MM.1S (cell line): ENCODE data around the gene PMF1.

Experiments
- DNase-seq: peaks from one replicate; pipeline ENCODE4 v3.0.0-alpha.2; 2015
- H2AFZ ChIP-seq: fragments of 300-600 bp; sonication (generic); 2 replicates; pipeline ENCODE4 v1.6.0; 2016; ENCODE audit warnings: antibody characterized with exemption, low read length
- H3F3A ChIP-seq: fragments of 300-600 bp; sonication (generic); 2 replicates; pipeline ENCODE4 v1.6.1; 2016; ENCODE audit warnings: mild to moderate bottlenecking, antibody characterized with exemption, low read length, moderate library complexity, mixed read lengths; ENCODE audit not compliant: insufficient read depth
- H3K27ac ChIP-seq: fragments of 300-600 bp; sonication (generic); 2 replicates; pipeline ENCODE4 v1.5.1; 2016; ENCODE audit warnings: mild to moderate bottlenecking, low read length
- H3K27me3 ChIP-seq: fragments of 300-600 bp; sonication (generic); replicated peaks from 2 replicates; pipeline ENCODE4 v1.6.0; 2016; ENCODE audit warnings: low read length; ENCODE audit not compliant: insufficient read depth
- H3K36me3 ChIP-seq: fragments of 300-600 bp; sonication (generic); replicated peaks from 2 replicates; pipeline ENCODE4 v1.6.1; 2016; ENCODE audit warnings: mild to moderate bottlenecking, low read length, mixed read lengths; ENCODE audit not compliant: insufficient read depth
- H3K4me1 ChIP-seq: fragments of 300-600 bp; sonication (generic); 2 replicates; pipeline ENCODE4 v1.6.1; 2016; ENCODE audit warnings: low read length, mixed read lengths
- H3K4me2 ChIP-seq: fragments of 300-600 bp; sonication (generic); 2 replicates; pipeline ENCODE4 v1.6.0; 2016; ENCODE audit warnings: low read depth, low read length
- H3K4me3 ChIP-seq: fragments of 300-600 bp; sonication (generic); 2 replicates; pipeline ENCODE4 v1.5.1; 2016; ENCODE audit warnings: low read length, mixed read lengths
- H3K79me2 ChIP-seq: fragments of 300-600 bp; sonication (generic); 2 replicates; pipeline ENCODE4 v1.6.1; 2016; ENCODE audit warnings: mixed run types, low read length, mixed read lengths
- H3K9ac ChIP-seq: fragments of 300-600 bp; sonication (generic); 2 replicates; pipeline ENCODE4 v1.6.1; 2016; ENCODE audit warnings: low read length, mixed read lengths
- H3K9me2 ChIP-seq: fragments of 300-600 bp; sonication (generic); replicated peaks from 2 replicates; pipeline ENCODE4 v1.6.1; 2016; ENCODE audit warnings: mild to moderate bottlenecking, low read length, mixed read lengths; ENCODE audit not compliant: insufficient read depth
- H3K9me3 ChIP-seq: fragments of 300-600 bp; sonication (generic); replicated peaks from 2 replicates; pipeline ENCODE4 v1.6.1; 2016; ENCODE audit warnings: mild to moderate bottlenecking, low read length, mixed read lengths; ENCODE audit not compliant: insufficient read depth
- H4K20me1 ChIP-seq: fragments of 300-600 bp; sonication (generic); 2 replicates; pipeline ENCODE4 v1.6.1; 2016; ENCODE audit warnings: mild to moderate bottlenecking, low read length, moderate library complexity, mixed read lengths; ENCODE audit not compliant: insufficient read depth
- CTCF ChIP-seq: fragments of 300-600 bp; sonication (generic); IDR thresholded peaks from 2 replicates; pipeline ENCODE4 v1.5.1; 2016; ENCODE audit warnings: antibody characterized with exemption, low read length, mixed read lengths
- EZH2 ChIP-seq: fragments of 300-600 bp; sonication (generic); optimal IDR thresholded peaks from 2 replicates; pipeline ENCODE3; 2017; ENCODE audit warnings: low read depth, mild to moderate bottlenecking, antibody characterized with exemption, low read length, mixed read lengths
- EZH2phosphoT487 ChIP-seq: fragments of 300-600 bp; sonication (generic); IDR thresholded peaks from 2 replicates; pipeline ENCODE4 v1.6.1; 2018; ENCODE audit warnings: antibody characterized with exemption, low read length

The PMF1 gene

GRCh38 chr1:156211243-156211642 lies 1.6 kb upstream of the PMF1 start:
- Histone ChIP-seq H3K27me3 (no peaks in the 10 kb centered on the region), H3K4me2 (no peak overlapping the region), H3K9me3 (no peaks in the 10 kb centered on the region), H3K9ac (no peak overlapping the region), H4K20me1 (no peaks in the 10 kb centered on the region), H3K27ac (no peak overlapping the region), H3K9me2 (no peaks in the 10 kb centered on the region), H2AFZ (no peak overlapping the region), H3F3A (peaks cover 16% of the 10 kb centered on the region), H3K4me3 (no peak overlapping the region), H3K79me2 (peaks cover 51% of the 10 kb centered on the region), H3K36me3 (peaks cover 7% of the 10 kb centered on the region; the same call in 1 of the 2 replicates), H3K4me1 (peaks cover 13% of the 10 kb centered on the region)
- no peak for DNase-seq
- TF ChIP-seq CTCF: no peak
- no peak for TF ChIP-seq EZH2phosphoT487
- no peak for TF ChIP-seq EZH2

GRCh38 chr1:156212130-156212529 lies 677 bp upstream of the PMF1 start:
- Histone ChIP-seq H4K20me1 (no peaks in the 10 kb centered on the region), H2AFZ (peak overlapping the region; percentile 80), H3K79me2 (peaks cover 46% of the 10 kb centered on the region), H3K36me3 (peaks cover 7% of the 10 kb centered on the region; the same call in 1 of the 2 replicates), H3K4me1 (peaks cover 14% of the 10 kb centered on the region), H3K9me3 (no peaks in the 10 kb centered on the region), H3K4me3 (peak overlapping the region; percentile 90), H3K27ac (peak overlapping the region; percentile 88; the same call in 1 of the 2 replicates), H3K27me3 (no peaks in the 10 kb centered on the region), H3K9ac (peak overlapping the region; percentile 94), H3K9me2 (no peaks in the 10 kb centered on the region), H3F3A (peaks cover 19% of the 10 kb centered on the region), H3K4me2 (peak overlapping the region; percentile 80)
- TF ChIP-seq EZH2phosphoT487: no peak
- no peak for TF ChIP-seq EZH2
- no peak for TF ChIP-seq CTCF
- DNase-seq: no peak

GRCh38 chr1:156213644-156213966 lies 798 bp downstream of the PMF1 start:
- no peak for TF ChIP-seq EZH2
- TF ChIP-seq CTCF: no peak
- TF ChIP-seq EZH2phosphoT487: no peak
- peak overlapping the region; percentile 80 for H2AFZ ChIP-seq
- H3K27me3 ChIP-seq: no peaks in the 10 kb centered on the region
- peaks cover 31% of the 10 kb centered on the region for H3F3A ChIP-seq
- no peaks in the 10 kb centered on the region for H3K9me3 ChIP-seq
- H3K4me2 ChIP-seq: peak overlapping the region; percentile 80
- no peaks in the 10 kb centered on the region for H3K9me2 ChIP-seq
- no peaks in the 10 kb centered on the region for H4K20me1 ChIP-seq
- peaks cover 4% of the 10 kb centered on the region; the same call in 1 of the 2 replicates for H3K36me3 ChIP-seq
- peak overlapping the region; percentile 90 for H3K4me3 ChIP-seq
- H3K9ac ChIP-seq: peak overlapping the region; percentile 94
- H3K27ac ChIP-seq: peak overlapping the region; percentile 88
- H3K4me1 ChIP-seq: peaks cover 26% of the 10 kb centered on the region
- H3K79me2 ChIP-seq: peaks cover 43% of the 10 kb centered on the region
- no peak for DNase-seq
